Effector memory CD8-positive, alpha-beta T cell (primary cell): ENCODE measurements around the gene TRAPPC6A.
A peak's percentile ranks its signal among the peaks of the same experiment; 100 is the strongest.

Experiments
- ATAC-seq: fragments of 150-1000 bp; cut with Tn5 transposase; replicated peaks from 2 replicates; pipeline ENCODE4 v1.10.0; 2021; ENCODE audit warnings: mild to moderate bottlenecking, moderate library complexity
- DNase-seq, 3 experiments: peaks; one replicate each; pipeline ENCODE4 v3.0.0; 2021
- H3K27ac Mint-ChIP-seq, 2 donors: one replicate each; pipeline ENCODE4 v1.8.0; 2022; ENCODE audit warnings: mild to moderate bottlenecking in 2 of 2, mixed read lengths in 2 of 2, moderate library complexity in 2 of 2
- H3K27me3 Mint-ChIP-seq, 2 donors: one replicate each; pipeline ENCODE4 v1.8.0; 2022; ENCODE audit warnings: mixed read lengths in 2 of 2
- H3K36me3 Mint-ChIP-seq: one replicate; pipeline ENCODE4 v1.8.0; 2022; ENCODE audit warnings: mild to moderate bottlenecking, moderate library complexity, mixed read lengths; ENCODE audit not compliant: insufficient read depth
- H3K4me1 Mint-ChIP-seq, 2 donors: one replicate each; pipeline ENCODE4 v1.8.0; 2022; ENCODE audit warnings: low read depth in 2 of 2, mixed read lengths in 2 of 2
- H3K4me3 Mint-ChIP-seq, 2 donors: one replicate each; pipeline ENCODE4 v1.8.0; 2022; ENCODE audit warnings: mild to moderate bottlenecking in 2 of 2, mixed read lengths in 2 of 2, moderate library complexity in 2 of 2
- H3K9me3 Mint-ChIP-seq, 2 donors: one replicate each; pipeline ENCODE4 v1.8.0; 2022; ENCODE audit warnings: mixed read lengths in 2 of 2

Gene TRAPPC6A

GRCh38 chr19:45135176-45135885, 42.7 kb downstream of the TRAPPC6A start:
- DNase-seq (no peak), ATAC-seq (no peak)
- Mint-ChIP-seq H3K4me3 (no peak overlapping the region), H3K27me3 (no peaks in the 10 kb centered on the region), H3K9me3 (no peaks in the 10 kb centered on the region), H3K27ac (no peak overlapping the region), H3K4me1 (peaks cover 5 to 10% of the 10 kb centered on the region in 2 donors), H3K36me3 (peaks cover 5% of the 10 kb centered on the region)

- H3K27ac Mint-ChIP-seq = peak overlapping the region in 1 of 2 donors; percentile 35
Measured at GRCh38 chr19:45133661-45134060, 44.4 kb downstream of the TRAPPC6A start.

GRCh38 chr19:45130888-45131615, 47.0 kb downstream of the TRAPPC6A start:
- no peak for ATAC-seq

More at GRCh38 chr19:45133661-45134060, 44.4 kb downstream of the TRAPPC6A start:
- DNase-seq = no peak
- ATAC-seq = no peak
- H3K9me3 Mint-ChIP-seq = no peaks in the 10 kb centered on the region
- H3K27me3 Mint-ChIP-seq = no peaks in the 10 kb centered on the region
- peaks cover 5 to 10% of the 10 kb centered on the region in 2 donors for H3K4me1 Mint-ChIP-seq
- peaks cover 6% of the 10 kb centered on the region for H3K36me3 Mint-ChIP-seq
- H3K4me3 Mint-ChIP-seq = no peak overlapping the region

GRCh38 chr19:45130236-45130635, 47.8 kb downstream of the TRAPPC6A start:
- Mint-ChIP-seq H3K36me3 (peaks cover 3% of the 10 kb centered on the region), H3K4me1 (peaks cover 9 to 14% of the 10 kb centered on the region in 2 donors), H3K27me3 (no peaks in the 10 kb centered on the region), H3K9me3 (no peaks in the 10 kb centered on the region), H3K4me3 (no peak overlapping the region), H3K27ac (peak overlapping the region in 1 of 2 donors; percentile 17)
- no peak for DNase-seq
- ATAC-seq = no peak

More at GRCh38 chr19:45130888-45131615, 47.0 kb downstream of the TRAPPC6A start:
- Mint-ChIP-seq H3K4me3 (no peak overlapping the region), H3K27me3 (no peaks in the 10 kb centered on the region), H3K9me3 (no peaks in the 10 kb centered on the region), H3K4me1 (peaks cover 9% of the 10 kb centered on the region in 2 donors), H3K36me3 (peaks cover 3% of the 10 kb centered on the region), H3K27ac (peak overlapping the region in 1 of 2 donors; percentile 17)
- DNase-seq = no peak

GRCh38 chr19:45128806-45129205, 49.2 kb downstream of the TRAPPC6A start:
- no peaks in the 10 kb centered on the region for H3K27me3 Mint-ChIP-seq
- H3K9me3 Mint-ChIP-seq = no peaks in the 10 kb centered on the region
- H3K4me1 Mint-ChIP-seq = peaks cover 9 to 14% of the 10 kb centered on the region in 2 donors
- H3K27ac Mint-ChIP-seq = no peak overlapping the region
- DNase-seq = no peak
- no peak overlapping the region for H3K4me3 Mint-ChIP-seq
- H3K36me3 Mint-ChIP-seq = peaks cover 3% of the 10 kb centered on the region
- no peak for ATAC-seq

- Mint-ChIP-seq H3K36me3 (peaks cover 3% of the 10 kb centered on the region), H3K27ac (no peak overlapping the region), H3K4me1 (peaks cover 9 to 16% of the 10 kb centered on the region in 2 donors), H3K9me3 (no peaks in the 10 kb centered on the region), H3K27me3 (no peaks in the 10 kb centered on the region), H3K4me3 (no peak overlapping the region)
- DNase-seq (no peak), ATAC-seq (no peak)
Measured at GRCh38 chr19:45128146-45128545, 49.9 kb downstream of the TRAPPC6A start.

- ATAC-seq (no peak), DNase-seq (no peak)
- Mint-ChIP-seq H3K4me1 (peaks cover 21 to 25% of the 10 kb centered on the region in 2 donors), H3K9me3 (no peaks in the 10 kb centered on the region), H3K27me3 (no peaks in the 10 kb centered on the region), H3K27ac (peak overlapping the region in 1 of 2 donors; percentile 78), H3K4me3 (no peak overlapping the region), H3K36me3 (peaks cover 3% of the 10 kb centered on the region)
Measured at GRCh38 chr19:45126654-45127053, 51.4 kb downstream of the TRAPPC6A start.

- Mint-ChIP-seq H3K27me3 (no peaks in the 10 kb centered on the region), H3K4me1 (peaks cover 27 to 31% of the 10 kb centered on the region in 2 donors), H3K4me3 (no peak overlapping the region), H3K9me3 (no peaks in the 10 kb centered on the region), H3K27ac (peak overlapping the region; percentile 49 to 51), H3K36me3 (peaks cover 3% of the 10 kb centered on the region)
- ATAC-seq (peak; percentile 97), DNase-seq (peak; percentile 61 to 69 (median 69))
Measured at GRCh38 chr19:45125975-45126493, 52.0 kb downstream of the TRAPPC6A start.

- DNase-seq (no peak), ATAC-seq (no peak)
- Mint-ChIP-seq H3K27ac (peak overlapping the region; percentile 49 to 51), H3K9me3 (no peaks in the 10 kb centered on the region), H3K4me1 (peaks cover 31 to 34% of the 10 kb centered on the region in 2 donors), H3K4me3 (no peak overlapping the region), H3K27me3 (no peaks in the 10 kb centered on the region), H3K36me3 (peaks cover 2% of the 10 kb centered on the region)
Measured at GRCh38 chr19:45125360-45125759, 52.7 kb downstream of the TRAPPC6A start.

- Mint-ChIP-seq H3K4me3 (no peak overlapping the region), H3K27me3 (no peaks in the 10 kb centered on the region), H3K27ac (peak overlapping the region in 1 of 2 donors; percentile 21), H3K9me3 (no peaks in the 10 kb centered on the region), H3K4me1 (peaks cover 35 to 36% of the 10 kb centered on the region in 2 donors), H3K36me3 (no peaks in the 10 kb centered on the region)
- ATAC-seq (no peak), DNase-seq (no peak)
Measured at GRCh38 chr19:45124021-45124420, 54.0 kb downstream of the TRAPPC6A start.

GRCh38 chr19:45123440-45123850, 54.6 kb downstream of the TRAPPC6A start:
- peak overlapping the region in 1 of 2 donors; percentile 21 for H3K27ac Mint-ChIP-seq
- ATAC-seq (no peak), DNase-seq (no peak)
- H3K9me3 Mint-ChIP-seq = no peaks in the 10 kb centered on the region
- no peaks in the 10 kb centered on the region for H3K36me3 Mint-ChIP-seq
- H3K4me1 Mint-ChIP-seq = peaks cover 40% of the 10 kb centered on the region in 2 donors
- no peak overlapping the region for H3K4me3 Mint-ChIP-seq
- no peaks in the 10 kb centered on the region for H3K27me3 Mint-ChIP-seq

GRCh38 chr19:45122832-45123231, 55.2 kb downstream of the TRAPPC6A start:
- ATAC-seq = no peak
- no peak overlapping the region for H3K4me3 Mint-ChIP-seq
- H3K9me3 Mint-ChIP-seq = no peaks in the 10 kb centered on the region
- no peaks in the 10 kb centered on the region for H3K27me3 Mint-ChIP-seq
- no peak overlapping the region for H3K27ac Mint-ChIP-seq
- H3K4me1 Mint-ChIP-seq = peaks cover 44 to 45% of the 10 kb centered on the region in 2 donors
- DNase-seq = no peak
- H3K36me3 Mint-ChIP-seq = no peaks in the 10 kb centered on the region

GRCh38 chr19:45121827-45122345, 56.2 kb downstream of the TRAPPC6A start:
- DNase-seq (no peak), ATAC-seq (no peak)
- Mint-ChIP-seq H3K27me3 (no peaks in the 10 kb centered on the region), H3K9me3 (no peaks in the 10 kb centered on the region), H3K4me3 (peak overlapping the region; percentile 5 to 22), H3K36me3 (no peaks in the 10 kb centered on the region), H3K4me1 (peaks cover 48 to 51% of the 10 kb centered on the region in 2 donors), H3K27ac (peak overlapping the region; percentile 75 to 81)
